Activated naive CD4-positive, alpha-beta T cell treated with Interleukin-2 at 50 U/mL for 16 hours (primary cell): Measurements from ENCODE around the gene TPRA1.

ENCODE experiments used
- DNase-seq: peaks from one replicate; pipeline ENCODE4 v3.0.0-alpha.2; 2020

TPRA1 gene

DNA sequence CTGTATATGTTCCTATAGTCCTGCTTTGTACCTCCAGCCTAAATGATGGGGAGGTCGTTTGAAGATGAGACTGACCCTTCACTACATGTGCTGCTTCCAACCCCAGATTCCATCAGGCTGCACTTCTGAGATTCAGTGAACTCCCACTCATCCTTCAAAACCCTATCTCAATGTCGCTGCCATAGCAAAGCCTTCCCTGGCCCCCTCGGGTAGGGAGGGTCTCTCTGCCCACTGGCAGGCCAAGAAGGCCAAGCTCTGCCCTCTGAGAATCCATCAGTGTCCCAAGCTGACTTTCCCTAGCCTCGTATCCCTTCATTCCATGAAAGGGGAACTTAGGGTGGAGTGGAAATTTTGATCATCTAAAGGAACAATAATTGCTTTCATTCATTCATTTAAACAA is 35.4 kb downstream of the TPRA1 start:
- no peak for DNase-seq

DNA sequence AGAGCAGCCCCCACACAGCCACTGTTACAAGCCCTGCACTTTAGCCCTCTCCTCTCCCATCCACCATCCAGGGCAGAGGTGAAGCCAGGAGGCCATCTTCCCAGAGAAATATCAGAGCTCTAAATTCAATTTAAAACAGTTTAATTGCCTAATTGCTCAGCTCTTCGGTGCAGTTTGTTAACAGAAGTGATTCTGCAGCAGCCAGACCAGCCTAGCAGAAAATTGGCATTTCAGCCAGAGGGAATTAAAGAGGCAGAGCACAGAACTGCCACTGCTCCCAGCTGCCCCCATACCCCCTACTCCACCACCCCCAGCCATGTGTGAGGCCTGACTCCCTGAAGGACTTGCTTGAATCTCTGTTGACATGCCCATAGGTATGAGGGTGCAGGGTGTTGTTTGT is 38.5 kb downstream of the TPRA1 start:
- no peak for DNase-seq

DNA sequence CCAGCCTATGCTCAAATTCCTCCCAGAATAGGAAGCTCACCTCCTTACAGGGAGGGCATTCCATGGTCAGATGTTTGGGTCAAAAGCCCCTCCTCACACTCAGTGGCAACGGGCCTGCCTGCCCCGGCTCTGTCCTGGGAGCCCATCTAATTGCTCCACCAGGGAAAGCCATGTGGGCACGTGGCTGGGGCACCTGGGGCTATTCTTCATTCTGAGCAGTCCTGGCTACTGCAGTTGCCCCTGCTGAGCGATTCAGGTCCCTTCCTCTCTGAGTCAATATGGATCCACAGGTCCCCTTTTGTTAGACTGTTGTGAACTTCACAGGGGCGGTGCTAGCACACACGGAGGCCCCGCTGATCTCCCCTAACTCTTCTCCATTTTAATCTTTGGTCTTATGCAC is 39.4 kb downstream of the TPRA1 start:
- no peak for DNase-seq

DNA sequence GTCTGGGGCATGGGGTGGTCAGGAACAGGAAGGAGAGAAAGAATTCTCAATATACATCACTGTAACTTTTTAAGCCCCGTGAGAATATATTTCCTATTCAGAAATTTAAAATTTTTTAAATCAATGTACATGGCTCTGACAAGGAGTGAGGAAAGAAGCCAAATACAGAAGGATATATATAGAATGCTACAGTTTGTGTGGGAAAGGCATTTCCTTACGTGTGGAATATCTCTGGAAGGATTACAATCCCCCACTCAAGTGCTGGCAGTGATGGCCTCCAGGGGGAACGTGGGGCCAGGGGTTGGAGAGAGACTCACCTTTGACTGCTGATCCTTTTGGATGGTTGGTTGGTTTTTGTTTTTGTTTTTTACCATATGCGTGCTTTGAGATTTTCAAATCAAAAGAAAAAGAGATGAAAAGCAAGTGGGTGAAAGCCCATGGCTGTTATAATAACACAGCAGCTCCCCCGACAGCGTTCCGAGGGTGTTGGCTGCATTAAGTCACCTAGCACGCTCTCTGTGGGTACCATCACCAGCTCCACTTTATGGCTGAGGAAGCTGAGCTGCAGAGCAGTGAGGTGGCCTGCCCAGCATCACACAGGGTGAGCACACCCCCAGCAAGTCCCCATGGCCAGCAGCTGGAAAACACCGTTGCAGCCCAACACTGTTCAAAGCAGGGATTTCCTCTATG is 39.9 kb downstream of the TPRA1 start:
- no peak for DNase-seq

DNA sequence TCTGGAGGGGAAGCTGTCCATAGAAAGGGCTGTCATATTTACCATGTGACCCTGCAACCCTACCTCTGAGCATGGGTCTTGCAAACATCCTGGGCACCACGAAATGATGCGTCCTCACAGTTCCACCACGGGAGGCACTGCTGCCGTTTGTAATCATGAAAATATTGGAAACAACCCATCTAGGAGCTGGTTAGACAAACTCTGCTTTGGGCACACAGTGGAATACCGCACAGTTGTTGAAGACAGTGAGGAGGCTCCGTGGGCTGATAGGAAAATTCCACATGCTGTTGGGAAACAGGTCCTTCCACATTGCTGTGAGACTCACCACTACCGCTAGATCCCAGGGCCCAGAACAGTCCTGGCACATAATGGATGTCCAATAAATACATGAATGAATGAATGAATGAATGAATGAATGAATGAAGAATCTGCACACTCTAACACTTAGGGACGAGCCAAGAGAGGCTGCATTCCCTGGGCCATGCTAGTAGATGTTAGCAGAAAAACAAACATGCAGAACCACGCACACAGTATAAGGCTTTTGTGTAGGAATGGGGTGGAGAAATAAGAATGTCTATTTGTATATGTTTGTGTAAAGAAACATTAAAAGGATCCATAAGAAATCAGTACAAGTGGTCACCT is 40.6 kb downstream of the TPRA1 start:
- DNase-seq: no peak

DNA sequence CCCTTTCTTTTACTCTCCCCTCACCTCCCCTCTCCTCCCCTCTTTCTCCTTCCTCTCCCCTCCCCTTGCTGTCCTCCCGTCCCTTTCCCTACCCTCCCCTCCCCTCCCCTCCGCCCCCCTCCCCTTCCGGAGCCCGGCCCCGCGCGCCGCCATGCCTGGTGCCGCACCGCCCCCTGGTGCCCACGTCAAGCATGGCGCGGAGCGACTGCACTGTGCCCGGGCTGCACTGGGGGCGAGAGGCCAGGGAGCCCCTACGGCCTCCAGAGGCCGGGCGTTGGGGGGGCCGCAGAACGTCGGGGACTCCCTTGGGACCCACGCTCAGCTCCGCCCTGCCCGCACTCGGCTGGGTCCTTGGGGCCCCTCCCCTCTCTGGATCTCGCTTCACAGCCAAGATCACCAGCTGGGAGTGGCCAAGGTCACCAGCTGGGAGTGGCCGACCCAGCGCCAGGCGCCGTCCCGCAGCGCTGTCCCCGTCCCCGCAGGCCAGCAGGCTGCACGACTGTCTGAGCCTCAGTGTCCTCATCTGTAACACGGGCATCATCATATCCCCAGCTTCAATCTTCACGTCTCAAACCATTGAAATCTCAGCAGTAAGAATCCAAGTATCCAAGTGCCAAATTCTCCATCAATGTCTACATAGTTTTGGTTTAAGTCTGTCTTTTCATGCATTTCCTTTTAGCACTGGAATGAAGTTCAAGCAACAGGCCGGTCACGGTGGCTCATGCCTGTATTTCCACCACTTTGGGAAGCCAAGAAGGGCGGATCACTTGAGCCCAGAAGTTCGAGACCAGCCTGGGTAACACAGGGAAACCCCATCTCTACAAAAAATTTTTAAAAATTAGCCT is 42.5 kb downstream of the TPRA1 start:
- peak; percentile 79 for DNase-seq

DNA sequence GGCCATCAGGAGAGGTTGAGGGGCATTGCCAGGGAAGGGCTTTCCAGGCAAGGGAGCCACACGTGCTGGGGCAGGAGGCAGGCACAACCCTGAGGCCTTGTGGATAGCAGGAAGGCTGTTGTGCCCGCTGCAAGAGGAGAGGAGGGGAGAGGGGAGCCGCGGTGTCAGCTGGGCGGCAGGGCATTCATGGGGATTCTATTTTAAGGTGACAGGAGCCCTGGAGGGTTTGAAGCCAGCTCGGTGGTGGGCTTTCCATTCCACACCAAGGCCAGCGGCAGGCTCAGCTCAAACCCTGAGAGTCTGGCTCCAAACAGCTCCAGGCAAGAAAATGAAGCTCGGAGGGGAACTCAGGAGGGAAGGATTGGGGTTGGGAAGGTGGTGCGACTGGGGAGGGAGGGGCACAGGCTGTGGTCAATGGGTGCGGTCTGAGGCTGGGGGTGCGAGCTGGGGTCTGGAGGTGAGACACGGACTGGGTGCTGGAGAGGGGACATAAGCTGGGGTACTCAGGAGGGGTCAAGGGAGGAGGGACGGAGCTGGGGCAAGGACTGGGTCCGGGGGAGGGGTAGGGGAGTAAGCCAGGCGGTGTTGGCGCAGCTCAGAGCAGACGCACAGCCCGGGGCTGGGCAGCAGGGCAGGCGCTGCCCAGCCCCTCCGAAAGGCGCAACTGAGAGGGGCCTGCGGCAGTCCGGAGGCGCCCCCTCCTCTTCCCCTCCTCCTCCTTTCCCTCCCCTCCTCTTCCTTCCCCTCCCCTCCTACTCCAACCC is 43.4 kb downstream of the TPRA1 start:
- DNase-seq: no peak

DNA sequence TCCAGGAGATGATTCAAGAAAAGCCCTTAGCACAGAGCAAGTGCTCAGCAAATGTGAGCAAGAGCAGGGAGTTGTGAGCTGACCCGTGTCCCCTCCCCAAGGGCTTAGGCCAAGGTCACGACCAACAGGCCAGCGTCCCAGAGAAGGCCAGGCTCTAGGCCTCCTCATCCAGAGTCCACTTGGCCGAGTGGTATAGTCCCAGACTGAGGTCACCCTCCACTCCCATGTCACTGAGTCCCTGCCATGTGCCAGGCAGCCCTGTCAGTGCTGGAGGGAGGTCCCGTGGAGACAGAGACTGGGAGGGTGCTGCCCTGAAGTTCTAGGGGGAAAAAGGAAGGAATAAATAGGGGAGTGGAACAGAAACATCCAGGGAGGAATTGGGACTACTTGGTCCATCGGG is 44.0 kb downstream of the TPRA1 start:
- DNase-seq: no peak

DNA sequence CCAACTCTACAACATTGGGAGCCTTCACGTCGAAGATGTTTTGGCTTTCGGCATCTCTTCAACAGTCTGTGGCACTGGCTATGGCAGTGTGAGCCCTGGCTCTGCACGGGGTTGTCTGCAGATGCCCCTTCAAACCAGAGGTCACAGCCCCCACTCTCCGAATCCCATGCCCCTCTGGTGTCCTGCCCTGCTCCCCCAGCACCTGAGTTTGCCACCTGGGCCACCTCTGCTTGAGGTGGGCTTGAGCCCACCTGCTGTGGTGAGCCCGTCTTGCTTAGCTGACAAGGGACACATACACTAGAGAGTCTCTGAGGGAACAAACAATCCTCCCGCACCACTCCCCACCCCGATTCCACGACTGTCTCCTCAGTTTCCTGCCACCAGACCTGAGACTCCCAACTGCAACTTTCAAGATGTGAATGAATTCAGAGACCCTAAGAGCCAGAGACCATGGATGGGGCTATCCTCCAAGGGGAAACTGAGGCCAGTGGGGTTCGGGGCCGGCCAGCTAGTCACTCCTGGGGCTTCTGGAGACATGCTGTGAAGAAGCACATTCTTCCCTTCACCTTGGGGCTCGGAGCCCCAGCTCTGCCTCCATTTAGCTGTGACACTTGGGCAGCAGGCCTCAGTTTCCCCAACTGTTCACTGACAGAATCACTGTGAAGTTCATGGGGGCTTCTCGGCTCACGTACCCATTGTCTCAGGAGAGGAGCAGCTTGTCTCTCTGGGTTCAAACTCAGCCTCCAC is 44.6 kb downstream of the TPRA1 start:
- DNase-seq: no peak

DNA sequence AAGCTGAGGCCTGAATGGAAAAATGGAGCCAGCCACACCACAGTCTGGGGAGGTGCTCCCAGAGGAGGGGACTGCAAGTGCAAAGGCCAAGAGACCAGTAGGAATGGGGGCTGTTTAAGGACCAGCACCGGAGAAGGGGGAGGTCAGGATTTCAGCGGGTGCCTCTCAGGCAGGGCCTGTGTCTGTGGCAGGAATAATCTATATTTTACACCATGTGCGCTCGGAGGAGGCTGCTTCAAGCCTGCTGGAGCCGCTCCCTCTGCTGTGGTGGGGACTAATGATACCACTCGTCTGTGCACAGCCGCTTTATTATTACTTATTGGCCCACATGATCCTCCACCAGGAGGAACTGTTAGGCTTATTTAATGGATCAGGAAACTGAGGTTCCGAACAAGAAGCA is 45.3 kb downstream of the TPRA1 start:
- DNase-seq: no peak

DNA sequence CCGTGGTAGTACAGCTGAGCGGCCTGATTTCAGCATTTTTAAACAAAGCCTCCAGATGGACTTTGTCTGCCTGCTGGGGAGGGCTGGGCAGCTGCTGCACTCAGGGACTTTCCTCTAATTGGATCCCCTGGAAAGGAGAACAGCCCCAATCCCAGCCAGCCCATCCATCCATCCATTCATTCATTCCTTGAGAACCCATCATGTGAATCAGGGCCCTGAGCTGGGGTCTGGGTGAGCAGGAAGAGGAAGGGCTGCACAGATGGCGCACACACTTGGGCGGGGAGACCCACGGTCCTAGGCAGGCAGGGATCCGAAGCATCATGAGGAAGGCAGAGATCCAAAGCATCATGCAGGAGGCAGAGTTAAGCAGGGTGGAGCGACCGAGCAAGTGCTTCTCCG is 45.7 kb downstream of the TPRA1 start:
- no peak for DNase-seq

DNA sequence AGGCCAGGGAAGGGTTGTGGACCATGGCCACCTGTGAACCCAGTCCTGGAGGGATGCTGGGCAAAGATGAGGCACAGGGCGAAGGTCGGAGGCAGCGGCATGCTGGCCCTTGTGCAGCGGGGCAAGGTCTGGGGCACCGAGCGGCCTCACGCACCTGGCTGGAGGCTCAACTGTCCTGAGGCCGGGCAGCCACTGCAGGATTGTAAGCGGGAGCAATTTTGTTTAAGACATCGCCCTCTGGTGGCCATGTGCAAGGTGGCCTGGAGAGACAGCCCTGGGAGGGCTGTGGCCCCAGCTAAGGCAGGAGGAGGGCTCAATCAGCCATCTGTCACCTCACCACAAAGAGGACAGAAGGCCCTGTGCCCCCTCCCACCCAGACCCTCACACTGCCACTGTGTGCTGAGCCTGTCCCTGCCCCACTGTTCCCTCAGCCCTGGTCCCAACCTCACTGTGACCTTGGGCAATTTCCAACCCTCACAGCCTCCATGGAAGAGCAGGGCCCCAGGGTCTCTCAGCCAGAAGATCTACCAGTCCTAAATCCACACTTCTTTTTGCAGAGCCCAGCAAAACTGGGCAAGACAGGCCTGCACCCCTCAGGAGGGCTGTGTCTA is 46.2 kb downstream of the TPRA1 start:
- DNase-seq: peak; percentile 70

DNA sequence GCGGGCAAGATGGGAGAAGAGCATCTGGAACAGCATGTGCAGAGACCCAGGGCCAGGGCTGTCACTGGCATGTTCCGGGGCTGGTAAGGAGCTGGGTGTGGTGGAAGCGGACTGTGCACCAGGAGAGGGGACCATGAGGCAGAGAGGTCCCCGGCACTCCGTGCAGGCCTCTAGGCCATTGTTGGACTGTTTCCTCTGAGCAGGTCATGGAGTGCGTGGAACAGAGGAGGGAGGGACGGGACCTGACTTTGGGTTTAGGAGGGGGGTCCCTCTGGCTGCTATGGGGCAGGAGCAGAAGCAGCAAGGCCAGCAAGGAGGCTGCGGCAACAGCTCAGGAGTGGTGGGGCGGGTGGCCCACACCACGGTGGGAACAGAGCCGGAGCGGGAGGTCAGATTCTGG is 47.1 kb downstream of the TPRA1 start:
- DNase-seq: no peak

DNA sequence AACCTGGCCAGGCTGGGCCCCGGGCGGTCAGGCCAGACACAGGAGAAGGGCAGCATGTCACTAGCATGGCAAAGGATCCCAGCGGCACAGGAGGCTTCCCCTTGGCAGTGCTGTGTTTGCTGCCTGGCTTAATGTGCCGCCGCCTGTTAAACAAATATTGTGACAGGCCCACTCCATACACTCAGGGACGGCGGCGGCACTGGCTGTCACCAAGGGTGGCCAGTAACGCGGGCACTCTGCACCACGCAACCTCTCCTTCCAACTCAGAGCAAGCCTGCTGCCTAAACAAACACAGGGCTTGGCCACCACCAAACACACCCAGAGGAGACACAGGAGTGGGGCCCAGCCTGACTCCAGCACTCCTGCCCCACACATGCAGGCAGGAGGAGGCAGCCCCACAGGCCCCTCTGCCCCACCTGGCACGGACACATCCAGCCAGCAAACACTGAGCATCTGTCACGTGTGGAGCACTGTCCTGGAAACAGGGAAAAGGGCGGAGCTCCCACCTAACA is 48.0 kb downstream of the TPRA1 start:
- no peak for DNase-seq

DNA sequence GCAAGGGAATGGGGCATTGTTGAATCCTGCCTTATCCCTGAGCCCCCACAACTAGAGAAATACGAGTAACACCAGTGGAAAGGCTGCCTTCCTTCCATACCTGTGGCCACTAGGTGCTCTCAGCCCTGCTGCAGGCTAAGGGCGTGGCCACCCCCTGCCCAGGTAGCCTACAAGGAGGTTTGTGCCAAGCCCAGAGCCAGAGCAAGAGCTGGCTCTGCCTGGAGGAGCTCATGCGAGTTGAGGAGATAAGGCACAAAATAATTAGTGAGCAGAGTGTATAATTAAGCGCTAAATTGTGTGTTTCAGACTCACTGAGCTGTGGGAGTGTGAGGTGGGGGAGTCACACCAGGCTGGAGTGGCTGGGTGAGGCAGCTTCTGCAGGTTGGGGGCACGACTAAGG is 49.2 kb downstream of the TPRA1 start:
- DNase-seq: no peak

DNA sequence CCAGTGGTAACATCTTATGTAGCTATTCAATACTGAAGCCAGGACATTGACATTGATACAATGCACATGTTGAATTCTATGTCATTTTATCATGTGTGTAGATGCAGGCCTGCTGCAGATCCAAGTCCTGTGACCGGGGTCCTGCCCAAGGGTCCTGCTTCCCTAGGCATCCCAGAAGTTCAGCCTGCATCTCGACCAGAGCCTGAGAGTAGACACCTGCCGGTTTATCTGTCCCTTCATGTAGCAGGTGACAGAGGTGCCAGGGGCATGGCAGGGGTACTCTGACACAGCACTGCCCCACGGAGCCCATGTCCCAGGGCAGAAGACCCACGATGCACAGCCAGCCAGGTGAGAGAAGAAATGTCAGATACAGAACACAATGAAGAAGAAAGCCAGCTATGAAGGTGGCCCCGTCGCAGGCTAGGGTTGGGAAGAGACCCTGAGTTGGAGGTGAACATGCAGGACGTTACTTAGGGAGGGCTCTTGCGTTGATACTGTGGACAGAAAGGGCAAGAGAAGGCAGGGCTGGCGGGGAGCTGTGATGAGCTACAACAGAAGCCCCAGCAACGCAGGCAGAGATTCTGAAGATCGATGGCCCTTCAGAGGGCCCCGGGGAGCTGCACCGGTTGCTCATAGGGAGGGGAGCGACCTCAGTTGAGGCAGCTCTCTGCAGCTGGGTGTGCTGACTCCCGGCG is 51.0 kb downstream of the TPRA1 start:
- no peak for DNase-seq

DNA sequence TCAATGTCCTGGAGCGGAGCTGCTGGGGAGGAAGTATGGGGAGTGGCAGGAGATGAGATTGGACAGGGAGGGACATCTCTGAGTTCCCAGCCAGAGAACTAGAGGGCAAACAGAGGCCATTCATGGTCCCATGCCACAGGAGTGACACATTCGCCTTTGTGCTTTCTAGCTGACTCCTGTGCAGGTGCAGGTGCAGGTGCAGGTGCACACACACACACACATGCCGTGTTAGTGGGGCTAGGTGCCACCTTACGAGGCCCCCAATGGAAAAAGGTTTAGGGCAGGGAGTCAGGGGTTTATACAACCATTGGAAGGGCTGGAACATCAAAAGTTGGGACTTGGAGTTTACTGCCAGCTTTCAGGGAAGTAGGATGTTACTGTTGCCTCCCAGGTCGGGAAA is 52.0 kb downstream of the TPRA1 start:
- DNase-seq: no peak

DNA sequence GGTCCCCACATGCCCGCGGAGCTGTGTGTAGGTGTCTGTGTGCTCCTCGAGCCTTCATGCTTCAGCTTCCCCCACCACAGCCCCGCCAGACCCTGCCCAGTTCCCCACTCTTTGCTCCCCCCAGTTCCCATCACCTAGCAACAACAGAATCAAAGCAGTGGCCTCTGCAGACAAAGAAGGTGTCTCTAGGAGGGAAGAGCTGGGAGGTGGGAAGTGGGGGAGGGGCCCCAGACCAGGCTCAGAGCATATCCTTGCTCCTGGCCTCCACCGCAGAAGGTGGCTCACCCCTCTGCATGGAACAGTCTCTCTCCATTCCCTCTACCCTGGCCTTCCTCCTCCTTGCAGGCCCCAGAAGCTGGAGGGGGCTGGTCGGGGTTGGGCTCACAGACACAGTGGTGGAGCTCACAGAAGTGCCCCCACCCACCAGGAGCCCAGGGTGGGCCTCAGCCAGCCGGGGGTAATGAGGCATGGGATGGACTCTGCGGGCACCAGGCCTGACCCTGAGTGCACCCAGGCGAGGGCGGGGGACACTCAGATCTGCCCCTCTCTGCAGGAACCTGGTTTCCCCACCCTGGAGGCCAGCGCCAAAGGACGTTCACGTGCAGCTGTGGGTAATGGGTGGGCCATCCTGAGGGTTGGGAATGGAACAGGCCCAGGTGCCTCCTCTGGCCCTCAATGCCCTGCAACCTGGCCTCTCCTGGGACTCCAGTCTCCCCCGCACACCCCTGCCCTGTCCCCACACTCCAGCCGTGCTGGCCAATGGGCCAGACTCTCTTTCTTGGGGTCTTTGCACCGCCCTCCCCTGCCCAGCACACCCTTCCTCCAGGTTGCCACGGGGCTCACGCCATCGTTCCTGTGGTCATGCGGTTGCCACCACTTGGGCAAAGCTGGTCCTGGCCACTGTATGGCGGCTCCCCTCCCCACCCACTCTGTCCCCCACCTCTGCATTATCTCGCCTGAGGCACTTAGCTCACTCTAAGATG is 53.4 kb downstream of the TPRA1 start:
- DNase-seq: no peak

DNA sequence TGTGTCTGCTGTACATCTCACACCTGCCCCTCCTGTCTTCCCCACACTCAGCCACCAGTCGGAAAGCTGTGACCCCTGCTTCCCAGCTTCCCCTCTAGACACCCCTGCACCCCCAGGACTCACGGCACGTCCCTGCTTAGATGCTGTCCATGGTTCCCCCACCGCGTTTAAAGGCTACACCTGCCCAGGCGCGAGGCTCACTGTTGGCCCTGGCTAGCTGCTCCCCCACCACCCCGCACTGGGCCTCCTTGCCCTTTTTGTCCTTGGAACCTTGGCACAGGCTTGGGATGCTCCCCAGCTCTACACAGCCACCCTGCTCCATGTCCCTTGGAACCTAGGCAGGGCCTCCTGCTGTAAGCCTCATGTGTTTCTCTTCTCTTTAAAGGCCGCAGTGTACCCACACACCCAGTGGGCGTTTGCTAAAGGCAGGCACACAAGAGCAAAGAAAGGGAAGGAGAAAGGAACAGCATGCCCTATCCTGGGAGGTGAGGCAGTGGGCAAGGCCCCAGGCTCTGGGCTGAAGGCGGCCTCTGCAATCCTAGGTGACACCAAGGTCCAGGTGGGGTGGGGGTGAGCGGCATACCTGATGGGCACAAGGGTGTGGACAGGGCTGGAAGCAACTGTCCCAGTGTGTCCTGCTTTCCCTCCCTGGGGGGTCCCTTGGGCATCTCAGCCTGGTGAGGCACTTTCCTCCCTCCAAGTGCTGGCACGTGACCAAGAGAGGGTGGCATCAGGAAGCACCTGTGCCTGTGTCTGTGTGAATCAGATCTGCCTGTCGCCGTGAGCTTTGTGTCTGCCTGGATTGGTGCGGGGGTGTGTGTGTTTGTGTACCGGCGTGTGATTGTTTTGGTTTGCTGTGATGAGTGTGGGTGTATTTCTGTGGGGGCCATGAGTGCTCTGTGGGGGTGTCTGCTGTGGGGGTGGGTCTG is 54.4 kb downstream of the TPRA1 start:
- no peak for DNase-seq
